Measurements from ENCODE around the gene CNKSR1.
A peak's percentile ranks its signal among the peaks of the same experiment; 100 is the strongest.
"Not testable (repeated sequence)": the region's sequence is repeated elsewhere in the genome, so short reads cannot be mapped to it uniquely, and the experiment has no call there.

Gene CNKSR1

GRCh38 chr1:26188477-26188876 is 11.2 kb downstream of the CNKSR1 start:
- DNase-seq, result no peak

- DNase-seq, result no peak
Measured at GRCh38 chr1:26189331-26189730, 12.0 kb downstream of the CNKSR1 start.

- DNase-seq, result no peak
Measured at GRCh38 chr1:26189751-26190275, 12.5 kb downstream of the CNKSR1 start.

- DNase-seq, result peak in 1 of 2 experiments; percentile 22
Measured at GRCh38 chr1:26190373-26190987, 13.2 kb downstream of the CNKSR1 start, which contains the start of gene CATSPER4. Gene CATSPER4, plus strand, starts transcription at chr1:26190602. Its CDS starts 26 bp downstream, at chr1:26190628.

GRCh38 chr1:26191739-26192138 is 14.4 kb downstream of the CNKSR1 start:
- DNase-seq, result no peak

GRCh38 chr1:26195805-26196204 is 18.5 kb downstream of the CNKSR1 start:
- no peak for DNase-seq

GRCh38 chr1:26197301-26197700 is 20.0 kb downstream of the CNKSR1 start:
- no peak for DNase-seq

- no peak for DNase-seq
Measured at GRCh38 chr1:26197813-26198212, 20.5 kb downstream of the CNKSR1 start.

- DNase-seq, result no peak
Measured at GRCh38 chr1:26200413-26200812, 23.1 kb downstream of the CNKSR1 start.

GRCh38 chr1:26203642-26204318 is 26.5 kb downstream of the CNKSR1 start:
- no peak for DNase-seq

- DNase-seq, result no peak
Measured at GRCh38 chr1:26210147-26210870, 33.0 kb downstream of the CNKSR1 start.

GRCh38 chr1:26212726-26213125 is 35.4 kb downstream of the CNKSR1 start:
- DNase-seq, result no peak

- DNase-seq, result no peak
Measured at GRCh38 chr1:26213335-26213905, 36.1 kb downstream of the CNKSR1 start.

- DNase-seq, result no peak
Measured at GRCh38 chr1:26215246-26215645, 38.0 kb downstream of the CNKSR1 start.

- DNase-seq, result no peak
Measured at GRCh38 chr1:26218906-26219494, 41.7 kb downstream of the CNKSR1 start.

GRCh38 chr1:26220199-26220912 is 43.1 kb downstream of the CNKSR1 start:
- DNase-seq, result no peak

- DNase-seq, result no peak
Measured at GRCh38 chr1:26221094-26221493, 43.8 kb downstream of the CNKSR1 start.

- DNase-seq, result no peak
Measured at GRCh38 chr1:26224606-26225005, 47.3 kb downstream of the CNKSR1 start.

GRCh38 chr1:26225033-26225831 is 47.9 kb downstream of the CNKSR1 start:
- DNase-seq, result peak; percentile 23 to 39

- DNase-seq, result not testable (repeated sequence)
Measured at GRCh38 chr1:26230682-26231081, 53.4 kb downstream of the CNKSR1 start.

- DNase-seq, result peak; percentile 93 to 97
Measured at GRCh38 chr1:26233903-26234643, 56.8 kb downstream of the CNKSR1 start, which contains the start of gene CEP85. Gene CEP85, plus strand, starts transcription at chr1:26234200. Its CDS starts 5,584 bp downstream, at chr1:26239784.

All from NCI-H1930 (cell line).